Trophoblast cell (in vitro differentiated cells and primary cell): ENCODE results near the gene JMJD6.

Experiments used
- DNase-seq, 2 donors: peaks; one replicate each; pipeline ENCODE4 v3.0.0-alpha.2; 2016
- H2AFZ ChIP-seq: 2 replicates; pipeline ENCODE4 v1.6.1; 2013; ENCODE audit warnings: low read length, moderate library complexity, mild to moderate bottlenecking; ENCODE audit not compliant: insufficient read depth, poor library complexity
- H2AK5ac ChIP-seq: 2 replicates; pipeline ENCODE4 v1.6.1; 2013; ENCODE audit warnings: mild to moderate bottlenecking, low read length
- H2BK120ac ChIP-seq: 2 replicates; pipeline ENCODE4 v1.6.1; 2013; ENCODE audit warnings: low read length, mild to moderate bottlenecking, moderate library complexity; ENCODE audit not compliant: insufficient read depth, poor library complexity
- H2BK12ac ChIP-seq: 2 replicates; pipeline ENCODE4 v1.6.1; 2013; ENCODE audit warnings: mild to moderate bottlenecking, low read length, moderate library complexity
- H2BK5ac ChIP-seq: 2 replicates; pipeline ENCODE4 v1.6.1; 2013; ENCODE audit warnings: low read length, low read depth, moderate library complexity, mild to moderate bottlenecking; ENCODE audit not compliant: poor library complexity
- H3K14ac ChIP-seq: 2 replicates; pipeline ENCODE4 v1.6.1; 2013; ENCODE audit warnings: mild to moderate bottlenecking, low read length
- H3K18ac ChIP-seq: 2 replicates; pipeline ENCODE4 v1.6.1; 2013; ENCODE audit warnings: mild to moderate bottlenecking, low read length
- H3K23ac ChIP-seq: 2 replicates; pipeline ENCODE4 v1.6.1; 2013; ENCODE audit warnings: low read length
- H3K27ac ChIP-seq: 2 replicates; pipeline ENCODE4 v1.5.1; 2013; ENCODE audit warnings: low read depth, mild to moderate bottlenecking, inconsistent platforms, low read length, moderate library complexity
- H3K27me3 ChIP-seq: 2 replicates; pipeline ENCODE4 v1.6.1; 2013; ENCODE audit warnings: inconsistent platforms, mild to moderate bottlenecking, low read length, moderate library complexity; ENCODE audit not compliant: insufficient read depth
- H3K36me3 ChIP-seq, 2 experiments: 1 replicate in 1 of 2; 2 replicates in 1 of 2; pipeline ENCODE4 v1.6.1; 2013; ENCODE audit warnings: low read length in 2 of 2, mild to moderate bottlenecking in 2 of 2, moderate library complexity in 1 of 2; ENCODE audit not compliant: insufficient read depth in 2 of 2, control insufficient read depth in 1 of 2
- H3K4ac ChIP-seq: 2 replicates; pipeline ENCODE4 v1.6.1; 2013; ENCODE audit warnings: low read depth, mild to moderate bottlenecking, low read length, moderate library complexity
- H3K4me1 ChIP-seq, 2 experiments: 1 replicate in 1 of 2; 2 replicates in 1 of 2; pipeline ENCODE4 v1.6.1; 2013; ENCODE audit warnings: low read length in 2 of 2, mild to moderate bottlenecking in 2 of 2, moderate library complexity in 1 of 2; ENCODE audit not compliant: insufficient read depth in 2 of 2, control insufficient read depth in 1 of 2
- H3K4me2 ChIP-seq: 2 replicates; pipeline ENCODE4 v1.6.1; 2013; ENCODE audit warnings: inconsistent platforms, mild to moderate bottlenecking, low read length, moderate library complexity
- H3K4me3 ChIP-seq: 2 replicates; pipeline ENCODE4 v1.5.1; 2013; ENCODE audit warnings: mild to moderate bottlenecking, low read depth, low read length, inconsistent platforms
- H3K79me1 ChIP-seq: one replicate; pipeline ENCODE4 v1.6.1; 2013; ENCODE audit warnings: low read length
- H3K79me2 ChIP-seq: 2 replicates; pipeline ENCODE4 v1.6.1; 2013; ENCODE audit warnings: low read length, mild to moderate bottlenecking; ENCODE audit not compliant: control insufficient read depth, insufficient read depth, poor library complexity
- H3K9ac ChIP-seq: 2 replicates; pipeline ENCODE4 v1.6.1; 2013; ENCODE audit warnings: mild to moderate bottlenecking, low read length
- H3K9me3 ChIP-seq: 2 replicates; pipeline ENCODE4 v1.6.1; 2013; ENCODE audit warnings: low read depth, mild to moderate bottlenecking, control low read depth, inconsistent platforms, low read length; ENCODE audit not compliant: insufficient read depth
- H4K12ac ChIP-seq: 2 replicates; pipeline ENCODE4 v1.6.1; 2013; ENCODE audit warnings: low read depth, mild to moderate bottlenecking, low read length, moderate library complexity
- H4K8ac ChIP-seq: 2 replicates; pipeline ENCODE4 v1.6.1; 2013; ENCODE audit warnings: low read depth, mild to moderate bottlenecking, low read length, moderate library complexity
- H4K91ac ChIP-seq: one replicate; pipeline ENCODE4 v1.6.1; 2013; ENCODE audit warnings: low read depth, mild to moderate bottlenecking, low read length, moderate library complexity
- WGBS: extraction: QIAGEN DNeasy Blood & Tissue Kit; methylation state at CpG from one replicate; pipeline ENCODE4 v1.1.7; 2013; ENCODE audit warnings: missing lambda C conversion rate; ENCODE audit not compliant: insufficient read length, insufficient coverage; ENCODE audit errors: extremely low coverage; 5-methylcytosine and 5-hydroxymethylcytosine counted together

JMJD6 gene

DNA sequence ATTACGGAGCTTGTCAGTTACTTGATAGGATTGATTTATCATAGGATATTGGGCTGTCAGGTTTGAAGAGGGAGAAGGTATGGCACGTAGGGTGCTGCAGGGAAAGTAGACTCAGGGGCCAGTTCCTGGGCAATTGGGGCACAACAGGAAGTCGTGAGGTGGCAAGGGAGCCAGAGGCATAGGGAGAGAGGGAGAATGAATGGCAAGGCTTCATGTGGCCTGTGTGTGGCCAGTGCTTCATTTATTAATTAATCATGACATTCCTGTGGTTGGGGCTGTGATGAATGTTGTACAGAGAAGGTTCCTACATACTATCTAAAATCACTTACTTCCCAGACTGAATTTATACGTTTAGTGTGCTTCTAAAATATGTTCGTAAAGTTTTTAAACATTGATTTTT lies 30.9 kb upstream of the JMJD6 start:
- Histone ChIP-seq H2BK5ac (no peak overlapping the region), H3K14ac (no peak overlapping the region), H2BK120ac (no peak overlapping the region), H3K27ac (no peak overlapping the region), H3K79me1 (no peaks in the 10 kb centered on the region), H3K9ac (no peak overlapping the region), H3K36me3 (peaks cover 7% of the 10 kb centered on the region in 2 experiments), H2BK12ac (no peak overlapping the region), H3K27me3 (no peaks in the 10 kb centered on the region), H3K79me2 (no peaks in the 10 kb centered on the region), H3K4me2 (no peak overlapping the region), H3K18ac (no peak overlapping the region), H3K4me3 (no peak overlapping the region), H2AK5ac (no peak overlapping the region), H4K91ac (no peak overlapping the region), H3K23ac (no peak overlapping the region), H3K4me1 (no peaks in the 10 kb centered on the region), H2AFZ (no peak overlapping the region), H3K4ac (no peak overlapping the region), H4K8ac (no peak overlapping the region), H3K9me3 (no peaks in the 10 kb centered on the region), H4K12ac (no peak overlapping the region)
- DNase-seq = no peak
- WGBS = no CpG with 5 or more reads among the region's 5 CpGs

- no peak overlapping the region for H3K4me3 ChIP-seq
- H3K4me2 ChIP-seq = no peak overlapping the region
- H3K23ac ChIP-seq = no peak overlapping the region
- DNase-seq = peak; percentile 90 to 93
- H2AK5ac ChIP-seq = no peak overlapping the region
- no peak overlapping the region for H2BK12ac ChIP-seq
- H3K9me3 ChIP-seq = no peaks in the 10 kb centered on the region
- no peaks in the 10 kb centered on the region for H3K4me1 ChIP-seq
- H4K8ac ChIP-seq = no peak overlapping the region
- no peaks in the 10 kb centered on the region for H3K79me2 ChIP-seq
- H3K27ac ChIP-seq = no peak overlapping the region
- H4K12ac ChIP-seq = no peak overlapping the region
- no peak overlapping the region for H2BK5ac ChIP-seq
- no peak overlapping the region for H3K14ac ChIP-seq
- H2BK120ac ChIP-seq = no peak overlapping the region
- H3K18ac ChIP-seq = no peak overlapping the region
- no peak overlapping the region for H2AFZ ChIP-seq
- no peak overlapping the region for H3K9ac ChIP-seq
- H3K36me3 ChIP-seq = peaks cover 7% of the 10 kb centered on the region in 2 experiments
- H3K4ac ChIP-seq = no peak overlapping the region
- no peak overlapping the region for H4K91ac ChIP-seq
- no peaks in the 10 kb centered on the region for H3K79me1 ChIP-seq
- no CpG with 5 or more reads among the region's 2 CpGs for WGBS
- no peaks in the 10 kb centered on the region for H3K27me3 ChIP-seq
These were observed 28.9 kb upstream of the JMJD6 start for GRCh38 chr17:76755285-76755684.

DNA sequence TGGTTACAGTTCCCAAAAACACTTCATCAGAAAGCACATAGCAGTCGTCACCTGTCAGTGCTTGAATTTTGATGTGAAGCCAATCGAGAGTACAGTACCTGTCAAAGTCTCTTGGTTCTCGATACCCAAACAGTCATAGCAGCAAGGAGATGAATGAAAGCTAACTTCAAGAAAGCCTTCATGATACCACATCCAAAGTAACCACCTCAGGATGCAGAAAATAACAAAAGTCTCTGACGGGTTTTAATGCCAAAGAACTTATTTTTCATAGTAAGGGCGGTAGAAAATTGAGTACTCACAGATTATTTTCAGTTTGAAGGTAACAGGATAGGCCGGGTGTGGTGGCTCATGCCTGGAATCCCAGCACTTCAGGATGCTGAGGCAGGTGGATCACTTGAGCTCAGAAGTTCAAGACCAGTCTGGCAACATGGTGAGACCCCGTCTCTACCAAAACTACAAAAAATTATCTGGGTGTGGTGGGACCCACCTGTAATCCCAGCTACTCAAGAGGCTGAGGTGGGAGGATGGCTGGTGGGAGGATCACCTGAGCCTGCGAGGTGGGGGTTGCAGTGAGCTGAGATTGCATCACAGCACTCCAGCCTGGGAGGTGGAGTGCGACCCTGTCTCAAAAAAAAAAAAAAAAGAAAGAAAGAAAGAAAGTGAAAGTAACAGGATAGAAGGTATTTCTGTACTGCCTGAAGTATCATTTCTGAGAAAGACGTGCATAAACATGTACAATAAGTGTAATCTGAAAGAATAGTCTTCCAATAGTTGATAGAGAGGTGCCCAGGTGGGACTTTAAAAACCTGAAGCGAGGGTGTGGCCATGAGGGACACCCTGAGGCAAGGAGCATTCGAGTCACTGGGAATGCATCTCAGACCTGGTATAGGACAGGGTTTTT lies 26.9 kb upstream of the JMJD6 start:
- WGBS = no CpG with 5 or more reads among the region's 12 CpGs
- H3K79me2 ChIP-seq = no peaks in the 10 kb centered on the region
- H3K4me1 ChIP-seq = no peaks in the 10 kb centered on the region
- H3K27ac ChIP-seq = no peak overlapping the region
- no peak overlapping the region for H3K4ac ChIP-seq
- no peak overlapping the region for H4K8ac ChIP-seq
- H3K14ac ChIP-seq = no peak overlapping the region
- no peak overlapping the region for H3K9ac ChIP-seq
- H3K4me3 ChIP-seq = no peak overlapping the region
- peaks cover 8 to 9% of the 10 kb centered on the region in 2 experiments for H3K36me3 ChIP-seq
- no peak overlapping the region for H3K4me2 ChIP-seq
- H3K9me3 ChIP-seq = no peaks in the 10 kb centered on the region
- no peak overlapping the region for H2BK12ac ChIP-seq
- H3K23ac ChIP-seq = no peak overlapping the region
- no peak overlapping the region for H2AFZ ChIP-seq
- DNase-seq = peak; percentile 74 to 81
- no peak overlapping the region for H4K91ac ChIP-seq
- no peak overlapping the region for H2AK5ac ChIP-seq
- no peak overlapping the region for H2BK120ac ChIP-seq
- H2BK5ac ChIP-seq = no peak overlapping the region
- no peak overlapping the region for H3K18ac ChIP-seq
- H4K12ac ChIP-seq = no peak overlapping the region
- H3K79me1 ChIP-seq = no peaks in the 10 kb centered on the region
- H3K27me3 ChIP-seq = no peaks in the 10 kb centered on the region

DNA sequence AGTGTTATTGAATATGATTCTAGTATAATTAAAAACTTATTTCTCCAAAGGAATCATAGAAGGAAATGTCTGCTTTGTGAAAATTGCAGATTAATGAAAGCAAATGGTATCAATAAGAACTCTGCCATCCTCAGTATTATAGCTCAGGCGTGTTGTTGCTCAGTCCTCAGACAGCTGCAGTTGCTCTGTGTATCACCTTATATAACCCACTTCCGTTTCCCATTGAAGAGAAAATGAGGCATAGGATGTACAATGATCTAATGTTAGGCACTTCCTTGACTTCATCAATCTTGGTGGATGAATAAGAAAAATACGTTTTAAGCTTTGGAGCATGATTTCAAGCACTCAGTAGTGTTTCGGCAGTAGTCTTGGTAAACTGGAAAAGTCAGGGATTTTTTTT lies 25.6 kb upstream of the JMJD6 start:
- Histone ChIP-seq H3K79me2 (no peaks in the 10 kb centered on the region), H2AK5ac (no peak overlapping the region), H3K4me2 (no peak overlapping the region), H3K18ac (no peak overlapping the region), H4K8ac (no peak overlapping the region), H2AFZ (no peak overlapping the region), H3K79me1 (no peaks in the 10 kb centered on the region), H3K27ac (no peak overlapping the region), H3K14ac (no peak overlapping the region), H3K27me3 (no peaks in the 10 kb centered on the region), H3K9ac (no peak overlapping the region), H3K4me3 (no peak overlapping the region), H3K9me3 (no peaks in the 10 kb centered on the region), H2BK12ac (no peak overlapping the region), H4K12ac (no peak overlapping the region), H3K4me1 (no peaks in the 10 kb centered on the region), H3K36me3 (peaks cover 6 to 11% of the 10 kb centered on the region in 2 experiments), H2BK120ac (no peak overlapping the region), H3K23ac (no peak overlapping the region), H3K4ac (no peak overlapping the region), H4K91ac (no peak overlapping the region), H2BK5ac (no peak overlapping the region)
- DNase-seq = no peak
- WGBS = no CpG with 5 or more reads among the region's 4 CpGs
